Right cardiac atrium (tissue), 5 donors: Measurements from ENCODE around the gene LAPTM5. TPM values are rescaled to one million over a fixed set of nuclear protein-coding genes. Genes with fewer than 3 reads are reported as not detected.

Experiments
- ATAC-seq, 2 donors: fragments of 200-7000 bp; cut with Tn5 transposase; one replicate each; pipeline versions ENCODE4 v1.8.0 to v1.9.1; 2020; ENCODE audit warnings: moderate library complexity in 2 of 2, mild to moderate bottlenecking in 1 of 2
- DNase-seq, 3 donors: peaks; one replicate each; pipeline ENCODE4 v3.0.0-alpha.2; 2020
- H3K27ac ChIP-seq: one replicate; pipeline ENCODE4 v1.5.1; 2013; ENCODE audit warnings: mild to moderate bottlenecking, low read length, control low read depth, moderate library complexity
- H3K27me3 ChIP-seq: one replicate; pipeline ENCODE4 v1.6.1; 2013; ENCODE audit not compliant: control insufficient read depth, insufficient read depth
- H3K4me1 ChIP-seq: one replicate; pipeline ENCODE4 v1.6.1; 2013; ENCODE audit warnings: low read length; ENCODE audit not compliant: control insufficient read depth, insufficient read depth
- H3K4me3 ChIP-seq: one replicate; pipeline ENCODE4 v1.5.1; 2013; ENCODE audit warnings: low read length, control low read depth
- H3K9me3 ChIP-seq: one replicate; pipeline ENCODE4 v1.6.1; 2013; ENCODE audit warnings: low read length; ENCODE audit not compliant: control insufficient read depth
- WGBS: extraction: QIAGEN DNeasy Blood & Tissue Kit; methylation state at CpG from one replicate; pipeline ENCODE4 v1.1.7; 2013; 5-methylcytosine and 5-hydroxymethylcytosine counted together
- intact Hi-C, 4 donors: fragments of 100-400 bp; cut with DNase I; formaldehyde crosslinking; loops; one replicate each; pipeline versions ENCODE4 v1.11.0 to v1.14.0; 2022 to 2023
- polyA plus RNA-seq: library from polyadenylated mRNA; stranded (reverse); fragments of 200-250 nt; gene quantifications from one replicate; pipeline ENCODE4 v1.2.3, GENCODE V29; 2013
- total RNA-seq, 4 donors: library from RNA; stranded (reverse); fragmentation: NEBNext Ultra II Directional; extraction: Animal tissue kit (Norgen Biotek cat#: 25700); gene quantifications; one replicate each; pipeline ENCODE4 v1.2.1, GENCODE V29; 2021
- donor health status: healthy with polysubstance abuse.
- donor health status: DM: no; HTN: yes; CAD: no.
- donor health status: DM: no; HTN: no; CAD: no.
- donor health status: DM: no; HTN: yes; CAD: no; lungs with severe emphysema.
- donor health status: DM: yes; HTN: yes; CAD: no.

LAPTM5 gene
- total and polyA plus RNA-seq, 5 donors: 14.4 to 55.1 (median 40.1) TPM

- no peaks in the 10 kb centered on the region for H3K4me1 ChIP-seq
- no peak for ATAC-seq
- no peaks in the 10 kb centered on the region for H3K9me3 ChIP-seq
- no peak overlapping the region for H3K4me3 ChIP-seq
- 89% methylated on average over 17 of the region's 17 CpGs for WGBS
- DNase-seq: peak in 2 of 3 donors; percentile 4 to 11
- H3K27me3 ChIP-seq: no peaks in the 10 kb centered on the region
- no peak overlapping the region for H3K27ac ChIP-seq
- intact Hi-C loops: loop anchor here in 3 of 4 donors (5.0 to 10.0 kb wide), 3 partner anchors 42 to 699 kb away; no protein-coding TSS in a partner anchor
These were observed 32.0 kb downstream of the LAPTM5 start for GRCh38 chr1:30725450-30726095.

- intact Hi-C loops: loop anchor here in 3 of 4 donors (5.0 to 10.0 kb wide), 4 partner anchors 42 to 700 kb away; no protein-coding TSS in a partner anchor
- ATAC-seq: no peak
- DNase-seq: no peak
These were observed 32.7 kb downstream of the LAPTM5 start for GRCh38 chr1:30724655-30725421.

DNA sequence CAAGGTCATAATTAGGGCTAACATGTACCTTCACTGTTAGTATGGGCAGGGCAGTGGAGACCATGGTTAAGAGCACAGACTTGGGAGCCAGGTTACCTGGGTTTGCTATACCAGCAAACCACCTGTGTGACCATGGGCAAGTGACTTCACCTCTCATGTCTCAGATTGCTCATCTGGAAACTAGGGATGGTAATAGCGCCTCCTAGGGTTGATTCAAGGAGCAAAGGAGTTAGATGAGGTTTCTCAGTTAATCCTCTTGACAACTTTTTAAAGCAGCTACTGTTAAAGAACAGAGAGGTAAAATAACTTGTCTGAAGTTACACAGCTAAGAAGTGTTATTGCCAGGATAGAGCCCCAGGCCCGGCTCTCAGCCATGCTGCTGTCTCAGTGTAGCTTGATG is 33.4 kb downstream of the LAPTM5 start:
- Histone ChIP-seq H3K27ac (no peak overlapping the region), H3K27me3 (no peaks in the 10 kb centered on the region), H3K4me1 (no peaks in the 10 kb centered on the region), H3K9me3 (no peaks in the 10 kb centered on the region), H3K4me3 (no peak overlapping the region)
- ATAC-seq (no peak), DNase-seq (peak in 1 of 3 donors; percentile 1)
- intact Hi-C loops: loop anchor here in 2 of 4 donors (5.0 to 10.0 kb wide), 3 partner anchors 188 to 701 kb away; no protein-coding TSS in a partner anchor
- WGBS: 85% methylated on average over 2 of the region's 2 CpGs

More at GRCh38 chr1:30724655-30725421, 32.7 kb downstream of the LAPTM5 start:
- Histone ChIP-seq H3K9me3 (no peaks in the 10 kb centered on the region), H3K27ac (no peak overlapping the region), H3K27me3 (no peaks in the 10 kb centered on the region), H3K4me3 (no peak overlapping the region), H3K4me1 (no peaks in the 10 kb centered on the region)
- 91% methylated on average over 5 of the region's 5 CpGs for WGBS

DNA sequence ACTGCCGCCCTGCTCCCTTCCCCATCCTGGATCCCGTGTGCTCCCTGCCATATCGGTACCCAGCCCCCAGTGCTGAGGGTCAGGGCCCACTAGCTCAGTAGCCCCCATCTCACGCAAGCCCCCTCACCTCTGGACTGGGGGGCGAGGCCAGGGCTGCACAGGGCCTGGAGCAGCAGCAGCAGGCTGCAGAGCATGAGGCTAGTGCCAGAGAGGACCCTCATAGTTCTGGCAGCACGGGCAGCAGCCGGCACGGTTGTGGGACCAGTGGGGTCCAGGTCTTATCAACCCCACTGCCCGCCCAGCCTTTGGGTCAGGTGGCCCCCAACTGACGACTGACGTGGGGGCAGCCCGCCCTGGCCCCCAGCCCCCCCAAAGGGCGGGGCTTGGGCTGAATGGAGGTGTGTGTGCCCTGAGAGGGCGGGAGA is 34.2 kb downstream of the LAPTM5 start, which contains the start of gene MATN1:
TSS of gene MATN1 (minus strand) at position 255 of the 425 bp plus-strand sequence. CDS start at position 221, 34 bp downstream.
- H3K4me1 ChIP-seq: no peaks in the 10 kb centered on the region
- no peaks in the 10 kb centered on the region for H3K27me3 ChIP-seq
- no peak within 1 kb of the TSS for H3K4me3 ChIP-seq
- ATAC-seq (no peak), DNase-seq (peak in 2 of 3 donors; percentile 33 to 39)
- 89% methylated on average over 14 of the region's 14 CpGs for WGBS
- intact Hi-C loops: loop anchor here in 2 of 4 donors (5.0 to 10.0 kb wide), 3 partner anchors 189 to 701 kb away; no protein-coding TSS in a partner anchor
- H3K9me3 ChIP-seq: no peaks in the 10 kb centered on the region
- no peak within 1 kb of the TSS for H3K27ac ChIP-seq

DNA sequence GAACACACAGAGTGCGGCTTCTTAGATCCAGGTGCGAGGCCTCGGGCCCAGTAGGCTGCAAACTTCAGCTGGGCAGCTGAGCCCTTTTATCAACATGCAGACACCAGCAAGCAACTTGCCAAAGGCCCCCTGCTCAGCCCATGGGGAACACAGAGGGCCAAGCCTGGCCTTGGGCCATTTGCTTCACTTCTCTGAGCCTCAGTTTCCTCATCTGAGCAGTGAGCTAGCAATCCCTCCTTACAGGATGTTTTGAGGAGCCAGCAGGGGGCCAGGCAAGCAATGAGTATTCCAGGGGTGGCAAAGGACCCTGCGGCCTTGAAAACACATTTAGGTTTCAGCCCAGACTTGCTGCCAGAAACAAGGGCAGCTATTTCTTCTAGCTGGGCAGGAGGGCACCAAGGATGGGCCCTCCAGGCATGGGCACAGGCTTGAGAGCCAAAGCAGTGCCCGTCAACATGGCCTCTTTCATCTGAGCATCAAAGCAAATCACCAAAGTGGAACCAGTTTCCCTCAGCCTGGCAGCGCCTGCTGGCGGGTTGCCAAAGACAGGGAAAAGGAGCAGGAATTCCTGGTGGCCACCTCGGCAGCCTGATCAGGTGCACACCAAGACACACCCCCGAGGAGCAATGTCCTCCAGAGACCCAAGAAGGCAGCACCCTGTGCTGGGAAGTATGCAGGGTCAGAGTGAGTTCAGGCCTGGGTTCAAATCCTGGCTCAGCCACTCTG is 35.6 kb downstream of the LAPTM5 start:
- Histone ChIP-seq H3K4me3 (no peak overlapping the region), H3K27ac (no peak overlapping the region), H3K4me1 (no peaks in the 10 kb centered on the region), H3K27me3 (no peaks in the 10 kb centered on the region), H3K9me3 (no peaks in the 10 kb centered on the region)
- 78% methylated on average over 9 of the region's 9 CpGs for WGBS
- DNase-seq: peak in 2 of 3 donors; percentile 58 to 66
- intact Hi-C loops: loop anchor here in 3 of 4 donors (2.0 to 10.0 kb wide), 4 partner anchors 57 to 703 kb away; no protein-coding TSS in a partner anchor
- no peak for ATAC-seq

GRCh38 chr1:30721341-30721793 is 36.2 kb downstream of the LAPTM5 start:
- intact Hi-C loops: loop anchor here in 3 of 4 donors (2.0 to 10.0 kb wide), 4 partner anchors 57 to 703 kb away; no protein-coding TSS in a partner anchor
- Histone ChIP-seq H3K4me1 (no peaks in the 10 kb centered on the region), H3K27ac (no peak overlapping the region), H3K4me3 (no peak overlapping the region), H3K9me3 (no peaks in the 10 kb centered on the region), H3K27me3 (no peaks in the 10 kb centered on the region)
- 94% methylated on average over 27 of the region's 27 CpGs for WGBS
- DNase-seq (peak in 1 of 3 donors; percentile 48), ATAC-seq (no peak)

GRCh38 chr1:30720271-30721223 is 37.0 kb downstream of the LAPTM5 start:
- no peaks in the 10 kb centered on the region for H3K9me3 ChIP-seq
- WGBS: 88% methylated on average over 16 of the region's 16 CpGs
- intact Hi-C loops: loop anchor here in 3 of 4 donors (2.0 to 10.0 kb wide), 4 partner anchors 58 to 704 kb away; no protein-coding TSS in a partner anchor
- DNase-seq (peak in 1 of 3 donors; percentile 31), ATAC-seq (no peak)
- H3K27me3 ChIP-seq: no peaks in the 10 kb centered on the region
- H3K27ac ChIP-seq: no peak overlapping the region
- no peaks in the 10 kb centered on the region for H3K4me1 ChIP-seq
- no peak overlapping the region for H3K4me3 ChIP-seq

DNA sequence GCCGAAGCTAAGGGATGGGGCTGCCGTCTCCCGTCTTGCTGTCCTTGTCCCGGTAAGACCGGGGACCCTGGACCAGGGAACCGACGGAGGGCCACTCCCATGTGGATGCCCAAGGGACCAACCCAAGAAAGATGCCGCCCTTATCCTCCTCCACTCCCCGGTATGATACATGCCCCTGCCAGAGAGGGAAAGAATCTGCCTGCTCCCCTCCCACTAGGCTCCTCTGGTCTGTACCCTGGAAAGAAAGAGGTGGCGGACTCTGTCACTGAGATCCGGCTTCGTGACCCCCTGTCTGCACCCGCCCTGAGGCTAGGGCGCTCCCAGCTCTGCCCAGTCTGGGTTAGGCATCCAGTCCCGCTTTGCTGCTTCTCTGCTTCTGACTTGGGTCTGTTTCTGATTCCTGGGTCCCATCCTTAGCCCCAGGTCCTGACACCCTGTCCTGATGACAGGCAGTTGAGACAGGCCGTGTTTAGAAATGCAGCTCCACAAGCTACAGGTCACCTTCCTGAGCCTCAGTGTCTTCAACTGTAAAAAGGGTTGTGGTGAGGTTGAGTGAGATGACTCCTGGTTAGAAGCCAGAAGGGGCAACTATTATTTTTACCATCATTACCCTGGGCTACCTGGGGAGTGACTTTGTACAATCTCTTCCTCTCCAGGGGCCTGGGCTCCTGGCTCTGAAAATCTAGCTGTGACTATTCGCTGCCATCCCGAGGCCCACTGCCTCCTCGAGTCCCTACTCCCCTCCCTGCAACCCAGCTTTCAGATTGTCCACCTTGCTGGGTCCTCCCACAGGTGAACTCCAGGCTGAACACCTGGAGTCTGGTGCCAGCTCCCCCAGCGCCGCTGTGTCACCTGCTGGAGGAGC is 37.9 kb downstream of the LAPTM5 start:
- ATAC-seq (peak in 1 of 2 donors; percentile 0), DNase-seq (no peak)
- Histone ChIP-seq H3K9me3 (no peaks in the 10 kb centered on the region), H3K4me3 (no peak overlapping the region), H3K4me1 (no peaks in the 10 kb centered on the region), H3K27ac (no peak overlapping the region), H3K27me3 (no peaks in the 10 kb centered on the region)
- intact Hi-C loops: loop anchor here (1.0 to 10.0 kb wide), 7 partner anchors 59 to 1485 kb away; partner anchors contain the start of genes MECR (in 1 of the 4) and PTPRU (in 1 of the 4)
- 34% methylated on average over 21 of the region's 21 CpGs for WGBS
